Measurements from ENCODE around the gene PLD3. TPM values are rescaled to one million over a fixed set of nuclear protein-coding genes. Genes with fewer than 3 reads are reported as not detected.
"Not testable (repeated sequence)": the region's sequence is repeated elsewhere in the genome, so short reads cannot be mapped to it uniquely, and the experiment has no call there.

Gene PLD3
- total RNA-seq, 1 experiment from 2014 or later = 310 TPM

GRCh38 chr19:40323705-40324104 is 24.8 kb upstream of the PLD3 start:
- CTCF ChIA-PET = interaction anchor here (1.0 kb wide), 1 partner anchor 19 kb away, joined by 6 read pairs; no protein-coding TSS in a partner anchor

DNA sequence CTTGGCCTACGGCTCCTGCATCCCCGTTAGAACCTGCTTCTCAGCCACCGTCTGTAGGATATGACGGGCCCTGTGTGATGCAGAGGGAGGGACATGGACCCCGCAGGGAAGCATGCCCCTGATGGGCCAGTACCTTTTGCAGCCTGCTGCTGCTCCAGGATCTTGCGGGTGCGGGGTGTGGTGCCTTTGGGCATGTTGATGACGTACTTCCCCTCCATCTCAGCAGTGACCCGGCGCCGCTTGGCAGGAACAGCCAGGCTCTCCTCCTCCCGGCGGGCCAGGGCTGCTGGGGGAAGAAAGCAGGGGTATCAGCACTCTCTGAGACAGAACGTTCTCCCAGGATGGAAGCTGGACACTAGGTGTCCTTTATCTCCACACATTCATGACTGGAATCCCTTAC is 22.3 kb upstream of the PLD3 start:
- POLR2A ChIA-PET (ENCODE audit: low non-redundant PET) = no interaction called here
- intact Hi-C loops (cut with micrococcal nuclease; ENCODE audit: unreplicated experiment) = no loop called here
- no peak for TF ChIP-seq EZH2 (IDR thresholded peaks at IDR 0.05; ENCODE audit: borderline replicate concordance, low read depth, low read length, poor library complexity, severe bottlenecking)
- BruUV-seq (replicated peaks) = no TSS peak
- DNase-seq (ENCODE audit: low spot score) = no peak
- H3K9me3 ChIP-seq (ENCODE audit: low read depth, low read length, poor library complexity, severe bottlenecking) = no peaks in the 10 kb centered on the region
- H3K4me1 ChIP-seq (ENCODE audit: insufficient read depth, low read length, poor library complexity, severe bottlenecking) = peaks cover 16% of the 10 kb centered on the region
- H3K27ac ChIP-seq (ENCODE audit: low read depth, low read length, poor library complexity, severe bottlenecking) = no peak overlapping the region
- CTCF ChIA-PET = no interaction called here
- H3K4me3 ChIP-seq (ENCODE audit: low read depth, low read length, poor library complexity, severe bottlenecking) = no peak overlapping the region
- H3K27me3 ChIP-seq (replicated peaks; ENCODE audit: insufficient read depth, low read depth, low read length, poor library complexity) = no peaks in the 10 kb centered on the region
- H3K36me3 ChIP-seq (ENCODE audit: insufficient read depth, low read length, poor library complexity, severe bottlenecking) = peaks cover 66% of the 10 kb centered on the region

More at GRCh38 chr19:40323705-40324104, 24.8 kb upstream of the PLD3 start:
- POLR2A ChIA-PET (ENCODE audit: low non-redundant PET) = no interaction called here
- no TSS peak for BruUV-seq (replicated peaks)
- H3K36me3 ChIP-seq (ENCODE audit: insufficient read depth, low read length, poor library complexity, severe bottlenecking) = peaks cover 65% of the 10 kb centered on the region
- no peaks in the 10 kb centered on the region for H3K9me3 ChIP-seq (ENCODE audit: low read depth, low read length, poor library complexity, severe bottlenecking)
- no peaks in the 10 kb centered on the region for H3K27me3 ChIP-seq (replicated peaks; ENCODE audit: insufficient read depth, low read depth, low read length, poor library complexity)
- H3K27ac ChIP-seq (ENCODE audit: low read depth, low read length, poor library complexity, severe bottlenecking) = peak overlapping the region; percentile 71
- DNase-seq (ENCODE audit: low spot score) = no peak
- TF ChIP-seq CTCF (conservative IDR thresholded peaks at IDR 0.05; ENCODE audit: low read depth, low read length) = no peak
- TF ChIP-seq EZH2 (IDR thresholded peaks at IDR 0.05; ENCODE audit: borderline replicate concordance, low read depth, low read length, poor library complexity, severe bottlenecking) = no peak
- peaks cover 16% of the 10 kb centered on the region for H3K4me1 ChIP-seq (ENCODE audit: insufficient read depth, low read length, poor library complexity, severe bottlenecking)
- intact Hi-C loops (cut with micrococcal nuclease; ENCODE audit: unreplicated experiment) = no loop called here
- H3K4me3 ChIP-seq (ENCODE audit: low read depth, low read length, poor library complexity, severe bottlenecking) = no peak overlapping the region

- no peak for TF ChIP-seq CTCF (conservative IDR thresholded peaks at IDR 0.05; ENCODE audit: low read depth, low read length)
- TF ChIP-seq EZH2 (IDR thresholded peaks at IDR 0.05; ENCODE audit: borderline replicate concordance, low read depth, low read length, poor library complexity, severe bottlenecking) = no peak
- no peaks in the 10 kb centered on the region for H3K27me3 ChIP-seq (replicated peaks; ENCODE audit: insufficient read depth, low read depth, low read length, poor library complexity)
- DNase-seq (ENCODE audit: low spot score) = no peak
- H3K9me3 ChIP-seq (ENCODE audit: low read depth, low read length, poor library complexity, severe bottlenecking) = no peaks in the 10 kb centered on the region
- no peak overlapping the region for H3K27ac ChIP-seq (ENCODE audit: low read depth, low read length, poor library complexity, severe bottlenecking)
- CTCF ChIA-PET = no interaction called here
- POLR2A ChIA-PET (ENCODE audit: low non-redundant PET) = no interaction called here
- no peaks in the 10 kb centered on the region for H3K4me1 ChIP-seq (ENCODE audit: insufficient read depth, low read length, poor library complexity, severe bottlenecking)
- peaks cover 44% of the 10 kb centered on the region for H3K36me3 ChIP-seq (ENCODE audit: insufficient read depth, low read length, poor library complexity, severe bottlenecking)
- H3K4me3 ChIP-seq (ENCODE audit: low read depth, low read length, poor library complexity, severe bottlenecking) = no peak overlapping the region
- intact Hi-C loops (cut with micrococcal nuclease; ENCODE audit: unreplicated experiment) = no loop called here
- BruUV-seq (replicated peaks) = no TSS peak
Measured at GRCh38 chr19:40331052-40331451, 17.4 kb upstream of the PLD3 start.

GRCh38 chr19:40332669-40333068 is 15.8 kb upstream of the PLD3 start:
- Histone ChIP-seq H3K27ac (ENCODE audit: low read depth, low read length, poor library complexity, severe bottlenecking) (no peak overlapping the region), H3K4me3 (ENCODE audit: low read depth, low read length, poor library complexity, severe bottlenecking) (no peak overlapping the region), H3K27me3 (replicated peaks; ENCODE audit: insufficient read depth, low read depth, low read length, poor library complexity) (no peaks in the 10 kb centered on the region), H3K36me3 (ENCODE audit: insufficient read depth, low read length, poor library complexity, severe bottlenecking) (peaks cover 37% of the 10 kb centered on the region), H3K4me1 (ENCODE audit: insufficient read depth, low read length, poor library complexity, severe bottlenecking) (no peaks in the 10 kb centered on the region), H3K9me3 (ENCODE audit: low read depth, low read length, poor library complexity, severe bottlenecking) (no peaks in the 10 kb centered on the region)
- ChIA-PET CTCF (no interaction called here), POLR2A (ENCODE audit: low non-redundant PET) (no interaction called here)
- DNase-seq (ENCODE audit: low spot score) = no peak
- no TSS peak for BruUV-seq (replicated peaks)
- intact Hi-C loops (cut with micrococcal nuclease; ENCODE audit: unreplicated experiment) = no loop called here
- no peak for TF ChIP-seq CTCF (conservative IDR thresholded peaks at IDR 0.05; ENCODE audit: low read depth, low read length)
- no peak for TF ChIP-seq EZH2 (IDR thresholded peaks at IDR 0.05; ENCODE audit: borderline replicate concordance, low read depth, low read length, poor library complexity, severe bottlenecking)

- H3K36me3 ChIP-seq (ENCODE audit: insufficient read depth, low read length, poor library complexity, severe bottlenecking) = peaks cover 33% of the 10 kb centered on the region
- H3K4me1 ChIP-seq (ENCODE audit: insufficient read depth, low read length, poor library complexity, severe bottlenecking); POLR2A ChIA-PET (ENCODE audit: low non-redundant PET); CTCF ChIA-PET; DNase-seq (ENCODE audit: low spot score); H3K27me3 ChIP-seq (replicated peaks; ENCODE audit: insufficient read depth, low read depth, low read length, poor library complexity); BruUV-seq (replicated peaks); H3K9me3 ChIP-seq (ENCODE audit: low read depth, low read length, poor library complexity, severe bottlenecking); intact Hi-C loops (cut with micrococcal nuclease; ENCODE audit: unreplicated experiment); H3K27ac ChIP-seq (ENCODE audit: low read depth, low read length, poor library complexity, severe bottlenecking); H3K4me3 ChIP-seq (ENCODE audit: low read depth, low read length, poor library complexity, severe bottlenecking): not testable (repeated sequence)
Measured at GRCh38 chr19:40333083-40333482, 15.4 kb upstream of the PLD3 start.
